GM10266 (cell line): ENCODE data around the gene CXorf49.

Experiments
- DNase-seq: peaks from one replicate; pipeline ENCODE4 v3.0.0; 2012; ENCODE audit errors: extremely low spot score
- TF ChIP-seq, protein P1 (sequence below): IDR thresholded peaks from 2 replicates; pipeline ENCODE4 v1.5.1; 2012; ENCODE audit warnings: mild to moderate bottlenecking, low read depth; ENCODE audit not compliant: control insufficient read depth, insufficient read depth; ENCODE audit errors: missing control alignments

CXorf49 gene

DNA sequence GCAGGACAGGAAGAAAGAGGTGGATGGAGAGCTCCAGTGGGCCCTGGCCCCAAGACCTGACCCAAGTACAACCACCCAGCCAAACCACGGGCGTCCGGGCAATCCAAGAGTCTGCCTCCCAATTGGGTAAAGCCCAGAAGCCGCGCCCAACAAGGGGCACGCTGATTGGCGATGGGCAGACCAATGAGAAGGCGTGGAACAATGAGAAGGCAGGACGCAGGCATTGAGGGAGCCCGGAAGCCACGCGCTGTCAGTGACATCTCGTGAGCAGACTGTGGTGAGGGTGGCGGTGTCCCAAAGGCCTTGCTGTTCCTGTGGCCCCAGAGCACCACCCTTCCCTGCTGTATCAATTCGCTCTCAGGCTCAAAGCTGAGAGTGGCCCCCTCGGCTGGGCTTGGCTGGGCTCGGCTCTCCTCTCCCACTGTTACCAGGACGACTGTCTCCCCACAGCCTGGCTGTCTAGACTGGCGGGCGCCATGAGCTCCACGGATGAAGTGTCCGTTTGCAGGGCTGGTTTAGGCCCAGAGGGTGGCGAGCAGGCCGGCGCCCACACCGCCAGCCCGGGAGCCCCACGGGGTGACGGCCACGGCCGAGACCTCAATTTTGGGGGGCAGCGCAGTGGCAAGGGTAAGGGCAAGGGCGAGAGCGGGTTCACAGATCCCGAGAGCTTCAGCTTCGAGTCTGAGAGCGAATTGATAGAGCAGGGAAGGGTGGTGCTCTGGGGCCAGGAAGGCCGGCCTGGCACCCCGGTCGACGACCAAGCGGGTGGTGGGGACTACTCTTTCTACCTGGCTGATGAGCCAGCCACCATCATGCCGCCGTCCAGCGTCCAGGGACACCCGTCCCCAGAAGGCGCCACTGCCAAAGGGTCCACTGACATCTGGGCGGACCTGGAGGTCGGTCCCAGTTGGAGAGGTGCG is 50.5 kb downstream of the CXorf49 start, which contains the start of gene LOC101059915:
Gene LOC101059915, plus strand, starts transcription at position 219 of the 920 bp plus-strand sequence.
- DNase-seq = no peak
- TF ChIP-seq, protein P1, sequence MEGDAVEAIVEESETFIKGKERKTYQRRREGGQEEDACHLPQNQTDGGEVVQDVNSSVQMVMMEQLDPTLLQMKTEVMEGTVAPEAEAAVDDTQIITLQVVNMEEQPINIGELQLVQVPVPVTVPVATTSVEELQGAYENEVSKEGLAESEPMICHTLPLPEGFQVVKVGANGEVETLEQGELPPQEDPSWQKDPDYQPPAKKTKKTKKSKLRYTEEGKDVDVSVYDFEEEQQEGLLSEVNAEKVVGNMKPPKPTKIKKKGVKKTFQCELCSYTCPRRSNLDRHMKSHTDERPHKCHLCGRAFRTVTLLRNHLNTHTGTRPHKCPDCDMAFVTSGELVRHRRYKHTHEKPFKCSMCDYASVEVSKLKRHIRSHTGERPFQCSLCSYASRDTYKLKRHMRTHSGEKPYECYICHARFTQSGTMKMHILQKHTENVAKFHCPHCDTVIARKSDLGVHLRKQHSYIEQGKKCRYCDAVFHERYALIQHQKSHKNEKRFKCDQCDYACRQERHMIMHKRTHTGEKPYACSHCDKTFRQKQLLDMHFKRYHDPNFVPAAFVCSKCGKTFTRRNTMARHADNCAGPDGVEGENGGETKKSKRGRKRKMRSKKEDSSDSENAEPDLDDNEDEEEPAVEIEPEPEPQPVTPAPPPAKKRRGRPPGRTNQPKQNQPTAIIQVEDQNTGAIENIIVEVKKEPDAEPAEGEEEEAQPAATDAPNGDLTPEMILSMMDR = no peak

DNA sequence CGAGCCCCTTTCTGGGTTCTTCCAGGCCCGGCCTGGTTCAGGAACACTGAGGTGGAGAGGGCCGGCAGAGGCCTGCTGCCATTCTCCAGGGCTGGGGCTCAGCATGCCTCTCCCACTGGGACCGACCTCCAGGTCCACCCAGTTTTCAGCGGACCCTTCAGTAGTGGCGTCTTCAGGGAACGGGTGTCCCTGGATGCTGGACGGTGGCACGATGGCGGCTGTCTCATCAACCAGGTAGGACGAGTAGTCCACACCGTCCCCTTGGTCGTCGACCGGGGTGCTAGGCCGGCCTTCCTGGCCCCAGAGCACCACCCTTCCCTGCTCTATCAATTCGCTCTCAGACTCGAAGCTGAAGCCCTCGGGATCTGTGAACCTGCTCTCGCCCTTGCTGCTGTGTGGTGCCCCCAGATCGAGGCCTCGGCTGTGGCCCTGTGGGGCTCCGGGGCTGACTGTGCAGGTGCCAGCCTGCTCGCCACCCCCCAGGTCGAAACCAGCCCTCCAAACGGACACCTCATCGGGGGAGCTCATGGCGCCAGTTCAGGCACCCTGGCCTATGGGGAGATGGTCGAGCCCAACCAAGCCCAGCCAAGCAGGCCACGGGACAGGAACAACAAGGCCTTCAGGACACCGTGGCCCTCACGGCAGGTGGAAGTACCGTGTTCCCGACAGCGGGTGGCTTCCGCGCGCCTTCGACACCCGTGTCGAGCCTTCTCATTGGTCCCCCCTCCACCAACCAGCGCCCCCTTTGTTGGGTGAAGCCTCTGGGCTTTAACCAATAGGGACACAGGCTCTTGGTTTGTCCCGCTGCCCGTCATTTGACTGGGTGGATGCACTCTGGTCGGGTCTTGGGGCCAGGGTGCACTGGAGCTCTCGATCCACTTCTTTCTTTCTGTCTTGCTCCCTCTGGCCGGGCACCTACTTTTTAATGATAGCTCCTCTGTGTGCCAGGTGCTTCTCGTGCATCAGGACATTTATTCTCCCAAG is 51.6 kb downstream of the CXorf49 start:
- DNase-seq = no peak
- TF ChIP-seq, protein P1 = no peak

DNA sequence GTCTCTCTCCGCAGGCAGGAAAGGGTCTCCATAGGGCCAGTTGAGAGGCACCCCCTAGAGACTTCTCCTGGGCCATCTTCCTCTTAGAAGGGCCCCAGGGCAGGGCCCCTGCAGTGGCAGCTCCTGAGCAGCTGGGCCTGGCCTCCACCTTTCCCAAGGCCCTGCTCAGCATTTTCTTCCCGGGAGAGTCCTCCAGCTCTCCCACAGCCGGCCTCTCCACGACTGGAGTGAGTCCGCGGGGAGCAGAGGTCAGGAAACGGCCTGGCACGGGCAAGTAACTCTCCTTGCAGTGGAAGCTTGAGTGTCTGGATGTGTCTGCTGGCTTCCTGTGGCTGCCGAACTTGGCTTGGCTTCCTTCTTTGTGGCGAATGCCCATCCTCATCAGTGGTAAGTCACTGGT is 52.3 kb downstream of the CXorf49 start:
- DNase-seq = no peak
- TF ChIP-seq, protein P1 = no peak

DNA sequence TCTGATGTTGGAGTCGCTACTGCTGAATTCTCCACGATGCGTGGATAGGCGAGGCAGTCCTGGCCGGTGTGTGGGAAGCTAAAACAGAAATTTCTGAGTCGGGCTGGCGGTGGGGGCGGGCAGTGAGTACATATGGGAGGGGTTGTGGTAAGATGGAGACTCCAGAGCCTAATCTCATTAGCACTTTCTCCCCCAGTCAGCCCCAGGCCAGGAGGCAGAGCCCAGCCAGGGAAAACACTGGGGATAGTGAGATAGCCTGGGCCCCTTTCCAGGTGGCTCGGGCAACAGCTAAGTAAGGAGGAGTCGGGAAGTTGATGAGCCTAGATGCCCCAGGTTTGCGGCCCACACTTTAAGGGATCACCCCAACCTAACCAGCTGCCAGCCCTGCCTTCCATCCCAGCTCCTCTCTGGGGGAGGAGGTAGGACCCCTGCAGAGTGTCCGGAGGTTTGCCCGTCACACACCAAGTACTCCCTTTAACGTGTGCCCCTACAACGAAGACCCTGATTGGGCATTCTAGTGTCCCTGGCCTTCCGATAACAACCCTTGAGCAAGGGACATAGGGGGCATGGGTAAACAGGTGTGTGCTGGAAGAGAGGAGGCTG is 53.1 kb downstream of the CXorf49 start:
- TF ChIP-seq, protein P1 = no peak
- DNase-seq = no peak
